Tibial artery (tissue), 4 donors: ENCODE measurements around the gene CHMP4A.
A peak's percentile ranks its signal among the peaks of the same experiment; 100 is the strongest.
"Not testable (repeated sequence)": the region's sequence is repeated elsewhere in the genome, so short reads cannot be mapped to it uniquely, and the experiment has no call there.

Experiments used
- DNase-seq, 2 donors: peaks; one replicate each; pipeline ENCODE4 v3.0.0-alpha.2; 2019
- H3K27ac ChIP-seq, 2 donors: fragments of 200-600 bp; sonication (generic) in 1 of 2; 1 replicate in 1 of 2; 2 replicates in 1 of 2; pipeline ENCODE4 v1.5.1; 2018 to 2019; ENCODE audit warnings: mild to moderate bottlenecking in 1 of 2
- H3K27me3 ChIP-seq, 2 donors: fragments of 200-600 bp; sonication (generic) in 1 of 2; one replicate each; pipeline versions ENCODE4 v1.5.1 to v1.6.0; 2016 to 2019
- H3K36me3 ChIP-seq, 3 donors: fragments of 200-600 bp; sonication (generic) in 2 of 3; one replicate each; pipeline ENCODE4 v1.5.1; 2016 to 2019; ENCODE audit warnings: mild to moderate bottlenecking in 2 of 3
- H3K4me1 ChIP-seq, 4 donors: fragments of 200-600 bp; sonication (generic) in 2 of 4; 1 replicate in 3 of 4; 2 replicates in 1 of 4; pipeline ENCODE4 v1.5.1; 2016 to 2019
- H3K4me3 ChIP-seq, 2 donors: fragments of 200-600 bp; sonication (generic) in 1 of 2; 1 replicate in 1 of 2; 2 replicates in 1 of 2; pipeline ENCODE4 v1.5.1; 2018 to 2019; ENCODE audit warnings: mild to moderate bottlenecking in 2 of 2
- H3K9me3 ChIP-seq, 3 donors: fragments of 200-600 bp; sonication (generic) in 1 of 3; one replicate each; pipeline ENCODE4 v1.5.1; 2016 to 2019
- intact Hi-C: fragments of 100-400 bp; cut with DNase I; formaldehyde crosslinking; loops from one replicate; pipeline ENCODE4 v1.15.0; 2023; ENCODE audit warnings: low total_unique reads
- TF ChIP-seq, protein P1 (sequence below), 2 experiments: fragments of 200-600 bp in 1 of 2; fragments of 450-650 bp in 1 of 2; IDR thresholded peaks; one replicate each; pipeline ENCODE4 v1.5.1; 2017 to 2019; ENCODE audit warnings: antibody characterized with exemption in 2 of 2, mild to moderate bottlenecking in 1 of 2, moderate library complexity in 1 of 2

The CHMP4A gene

DNA sequence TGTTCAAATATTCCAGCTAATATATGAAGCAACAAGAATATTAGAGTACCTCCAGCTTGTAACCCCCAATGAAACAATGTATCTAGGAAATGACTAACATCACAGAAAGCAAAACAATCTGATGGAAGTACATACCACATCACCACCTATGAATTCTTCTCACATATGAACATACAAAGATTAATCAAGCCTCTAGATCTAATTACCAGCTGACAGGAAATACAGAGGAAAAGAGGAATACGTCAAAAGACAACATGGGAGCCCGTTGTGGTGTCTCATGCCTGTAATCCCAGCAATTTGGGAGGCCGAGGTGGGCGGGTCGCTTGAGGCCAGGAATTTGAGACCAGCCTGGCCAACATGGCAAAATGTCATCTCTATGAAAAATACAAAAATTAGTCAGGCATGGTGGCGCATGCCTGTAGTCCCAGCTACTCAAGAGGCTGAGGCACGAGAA is 11.4 kb upstream of the CHMP4A start:
- no peak overlapping the region for H3K27ac ChIP-seq
- H3K36me3 ChIP-seq = peaks cover 0 to 12% (median 11%) of the 10 kb centered on the region in 3 donors
- no peaks in the 10 kb centered on the region for H3K9me3 ChIP-seq
- H3K27me3 ChIP-seq = no peaks in the 10 kb centered on the region
- intact Hi-C loops = no loop called here
- TF ChIP-seq, protein P1, sequence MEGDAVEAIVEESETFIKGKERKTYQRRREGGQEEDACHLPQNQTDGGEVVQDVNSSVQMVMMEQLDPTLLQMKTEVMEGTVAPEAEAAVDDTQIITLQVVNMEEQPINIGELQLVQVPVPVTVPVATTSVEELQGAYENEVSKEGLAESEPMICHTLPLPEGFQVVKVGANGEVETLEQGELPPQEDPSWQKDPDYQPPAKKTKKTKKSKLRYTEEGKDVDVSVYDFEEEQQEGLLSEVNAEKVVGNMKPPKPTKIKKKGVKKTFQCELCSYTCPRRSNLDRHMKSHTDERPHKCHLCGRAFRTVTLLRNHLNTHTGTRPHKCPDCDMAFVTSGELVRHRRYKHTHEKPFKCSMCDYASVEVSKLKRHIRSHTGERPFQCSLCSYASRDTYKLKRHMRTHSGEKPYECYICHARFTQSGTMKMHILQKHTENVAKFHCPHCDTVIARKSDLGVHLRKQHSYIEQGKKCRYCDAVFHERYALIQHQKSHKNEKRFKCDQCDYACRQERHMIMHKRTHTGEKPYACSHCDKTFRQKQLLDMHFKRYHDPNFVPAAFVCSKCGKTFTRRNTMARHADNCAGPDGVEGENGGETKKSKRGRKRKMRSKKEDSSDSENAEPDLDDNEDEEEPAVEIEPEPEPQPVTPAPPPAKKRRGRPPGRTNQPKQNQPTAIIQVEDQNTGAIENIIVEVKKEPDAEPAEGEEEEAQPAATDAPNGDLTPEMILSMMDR (IDR thresholded peaks at IDR 0.05) = no peak
- no peak overlapping the region for H3K4me3 ChIP-seq
- H3K4me1 ChIP-seq = peaks cover 0 to 3% (median 0%) of the 10 kb centered on the region in 4 donors
- DNase-seq = peak in 1 of 2 donors; percentile 20

DNA sequence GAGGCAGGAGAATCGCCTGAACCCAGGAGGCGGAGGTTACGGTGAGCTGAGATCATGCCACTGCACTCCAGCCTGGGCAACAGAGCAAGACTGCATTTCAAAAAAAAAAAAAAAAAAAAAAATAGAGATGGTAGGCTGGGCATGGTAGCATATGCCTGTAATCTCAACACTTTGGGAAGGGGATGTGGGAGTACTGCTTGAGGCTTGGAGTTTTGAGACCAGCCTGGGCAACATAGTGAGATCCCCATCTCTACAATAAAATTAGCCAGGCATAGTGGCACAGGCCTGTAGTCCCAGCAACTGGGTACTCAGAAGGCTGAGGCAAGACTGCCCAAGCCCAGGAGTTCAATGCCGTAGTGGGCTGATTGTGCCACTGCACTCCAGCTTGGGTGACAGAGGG is 9.7 kb upstream of the CHMP4A start:
- H3K27ac ChIP-seq, H3K4me3 ChIP-seq, H3K9me3 ChIP-seq, H3K27me3 ChIP-seq, H3K4me1 ChIP-seq, intact Hi-C loops: not testable (repeated sequence)
- H3K36me3 ChIP-seq = peaks cover 3 to 10% (median 4%) of the 10 kb centered on the region in 3 donors
- peak in 1 of 2 donors; percentile 13 for DNase-seq

DNA sequence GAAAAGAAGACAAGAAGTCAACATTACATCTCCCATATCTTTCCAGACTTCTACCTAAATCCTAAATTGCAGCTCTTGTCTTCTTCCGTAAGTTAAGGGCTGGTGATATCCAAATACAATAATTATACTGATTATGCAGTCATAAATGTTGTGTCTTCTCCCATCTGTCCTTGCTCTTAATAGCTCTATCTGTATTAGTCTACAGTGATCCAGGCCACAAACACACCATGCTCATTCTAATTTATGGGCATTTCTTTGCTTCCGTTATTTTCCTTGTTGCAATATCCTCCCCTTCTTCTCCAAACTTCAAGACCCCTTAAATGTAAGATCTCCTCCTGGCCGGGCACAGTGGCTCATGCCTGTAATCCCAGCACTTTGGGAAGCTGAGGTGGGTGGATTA is 6.2 kb upstream of the CHMP4A start:
- Histone ChIP-seq H3K27me3 (no peaks in the 10 kb centered on the region), H3K9me3 (no peaks in the 10 kb centered on the region), H3K36me3 (peaks cover 3 to 7% (median 5%) of the 10 kb centered on the region in 3 donors), H3K4me3 (no peak overlapping the region), H3K4me1 (peaks cover 0 to 12% (median 9%) of the 10 kb centered on the region in 4 donors), H3K27ac (no peak overlapping the region)
- TF ChIP-seq, protein P1 (IDR thresholded peaks at IDR 0.05) = no peak
- no peak for DNase-seq
- intact Hi-C loops = no loop called here

DNA sequence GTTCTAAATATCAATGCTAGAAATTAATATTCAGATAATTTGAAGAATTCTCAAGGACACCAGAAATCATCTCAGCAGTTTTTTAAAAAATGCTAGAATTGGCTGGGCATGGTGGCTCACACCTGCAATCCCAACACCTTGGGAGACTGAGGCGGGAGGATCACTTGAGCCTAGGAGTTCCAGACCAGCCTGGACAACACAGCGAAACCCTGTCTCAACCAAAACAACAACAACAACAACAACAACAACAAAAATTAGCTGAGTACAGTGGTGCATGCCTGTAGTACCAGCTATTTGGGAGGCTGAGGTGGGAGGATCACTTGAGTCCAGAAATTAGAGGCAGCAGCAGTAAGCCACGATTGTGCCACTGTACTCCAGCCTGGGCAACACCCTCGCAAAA is 5.8 kb upstream of the CHMP4A start:
- H3K27ac ChIP-seq = no peak overlapping the region
- intact Hi-C loops = no loop called here
- H3K27me3 ChIP-seq = no peaks in the 10 kb centered on the region
- H3K4me1 ChIP-seq = peaks cover 0 to 17% (median 13%) of the 10 kb centered on the region in 4 donors
- TF ChIP-seq, protein P1 (IDR thresholded peaks at IDR 0.05) = no peak
- H3K4me3 ChIP-seq = no peak overlapping the region
- H3K9me3 ChIP-seq = no peaks in the 10 kb centered on the region
- peaks cover 3 to 7% (median 5%) of the 10 kb centered on the region in 3 donors for H3K36me3 ChIP-seq
- DNase-seq = peak in 1 of 2 donors; percentile 15

DNA sequence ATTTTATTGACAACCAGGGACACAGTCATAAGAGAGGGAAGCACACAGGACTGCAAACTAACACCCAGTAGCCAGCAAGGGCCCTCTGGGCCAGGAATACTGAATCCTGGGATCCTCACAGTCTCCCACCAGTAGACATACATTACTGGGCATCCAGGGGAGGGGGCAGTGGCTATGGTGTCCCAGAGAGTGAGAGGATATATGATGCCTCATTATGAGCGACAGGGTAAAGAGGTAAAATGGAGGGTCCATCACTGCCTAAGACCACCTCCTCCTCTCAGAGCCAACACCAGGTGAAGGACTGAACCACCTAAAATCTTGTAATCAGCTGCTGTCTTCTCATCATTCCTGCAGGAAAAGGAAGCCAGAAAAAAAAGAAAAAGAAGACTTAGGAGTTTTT is 3.6 kb upstream of the CHMP4A start:
- H3K27me3 ChIP-seq, H3K4me3 ChIP-seq, intact Hi-C loops, H3K36me3 ChIP-seq, H3K27ac ChIP-seq, H3K9me3 ChIP-seq: not testable (repeated sequence)
- DNase-seq = peak in 1 of 2 donors; percentile 48
- peaks cover 0 to 31% (median 26%) of the 10 kb centered on the region in 4 donors for H3K4me1 ChIP-seq

DNA sequence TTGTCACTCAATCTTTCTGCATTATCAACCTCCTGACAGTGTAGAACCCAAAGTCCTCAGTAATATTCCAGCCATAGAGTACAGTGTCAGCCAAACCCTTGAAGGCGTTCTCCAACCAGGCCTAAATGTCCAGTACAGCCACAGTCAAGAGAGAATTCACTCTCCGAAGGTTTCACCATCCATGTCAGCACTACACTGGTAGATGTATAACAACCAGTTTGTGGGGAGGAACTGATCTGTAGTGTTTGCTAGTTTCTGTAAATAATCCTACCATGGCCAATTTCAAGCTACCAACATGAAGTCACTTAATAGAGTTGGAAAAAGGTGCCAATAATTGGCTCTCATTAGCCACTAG is 3.0 kb upstream of the CHMP4A start:
- peak overlapping the region; percentile 69 to 72 for H3K4me3 ChIP-seq
- H3K36me3 ChIP-seq = peaks cover 5 to 10% (median 6%) of the 10 kb centered on the region in 3 donors
- no peak for DNase-seq
- TF ChIP-seq, protein P1 (IDR thresholded peaks at IDR 0.05) = no peak
- peak overlapping the region; percentile 89 to 91 for H3K27ac ChIP-seq
- no peaks in the 10 kb centered on the region for H3K9me3 ChIP-seq
- intact Hi-C loops = no loop called here
- peaks cover 0 to 31% (median 27%) of the 10 kb centered on the region in 4 donors for H3K4me1 ChIP-seq
- no peaks in the 10 kb centered on the region for H3K27me3 ChIP-seq
